Neuronal stem cell (in vitro differentiated cells): Measurements from ENCODE around the gene DDX27.

Experiments
- DNase-seq: peaks from one replicate; pipeline ENCODE4 v3.0.0-alpha.2; 2013; ENCODE audit warnings: low spot score
- H2AFZ ChIP-seq: one replicate; pipeline ENCODE4 v1.6.1; 2013; ENCODE audit warnings: mild to moderate bottlenecking, low read length, inconsistent platforms
- H2AK5ac ChIP-seq: 2 replicates; pipeline ENCODE4 v1.6.1; 2013; ENCODE audit warnings: low read depth, mild to moderate bottlenecking, inconsistent platforms, low read length, moderate library complexity, mixed read lengths
- H2BK120ac ChIP-seq: 2 replicates; pipeline ENCODE4 v1.6.1; 2013; ENCODE audit warnings: low read depth, mild to moderate bottlenecking, inconsistent platforms, low read length, moderate library complexity, mixed read lengths
- H2BK12ac ChIP-seq: one replicate; pipeline ENCODE4 v1.6.1; 2013; ENCODE audit warnings: low read length, inconsistent platforms
- H2BK15ac ChIP-seq: 2 replicates; pipeline ENCODE4 v1.6.1; 2013; ENCODE audit warnings: mild to moderate bottlenecking, low read length, inconsistent platforms, mixed read lengths
- H2BK5ac ChIP-seq: one replicate; pipeline ENCODE4 v1.6.1; 2013; ENCODE audit warnings: inconsistent platforms, mild to moderate bottlenecking, low read length, moderate library complexity
- H3K14ac ChIP-seq: one replicate; pipeline ENCODE4 v1.6.1; 2013; ENCODE audit warnings: low read length, inconsistent platforms
- H3K18ac ChIP-seq: 2 replicates; pipeline ENCODE4 v1.6.1; 2013; ENCODE audit warnings: low read length, inconsistent platforms
- H3K23ac ChIP-seq: 2 replicates; pipeline ENCODE4 v1.6.1; 2013; ENCODE audit warnings: low read depth, mild to moderate bottlenecking, mixed read lengths, low read length, inconsistent platforms; ENCODE audit not compliant: poor library complexity
- H3K27ac ChIP-seq: replicated peaks from 3 replicates; pipeline ENCODE4 v1.5.1; 2013; ENCODE audit warnings: low read length, inconsistent platforms
- H3K27me3 ChIP-seq, 3 experiments: 2 replicates each; pipeline ENCODE4 v1.6.1; 2013; ENCODE audit warnings: low read length in 3 of 3, mild to moderate bottlenecking in 2 of 3, inconsistent platforms in 1 of 3, low read depth in 1 of 3, mixed read lengths in 1 of 3, moderate library complexity in 1 of 3; ENCODE audit not compliant: control insufficient read depth in 3 of 3, insufficient read depth in 3 of 3
- H3K36me3 ChIP-seq, 2 donors: replicated peaks in 1 of 2; 2 replicates each; pipeline ENCODE4 v1.6.1; 2013; ENCODE audit warnings: low read length in 2 of 2; ENCODE audit not compliant: control insufficient read depth in 2 of 2, insufficient read depth in 2 of 2
- H3K4ac ChIP-seq: 2 replicates; pipeline ENCODE4 v1.6.1; 2013; ENCODE audit warnings: inconsistent platforms, mild to moderate bottlenecking, low read length, moderate library complexity
- H3K4me1 ChIP-seq, 2 donors: 1 replicate in 1 of 2; 2 replicates in 1 of 2; pipeline ENCODE4 v1.6.1; 2013; ENCODE audit warnings: low read length in 2 of 2, low read depth in 1 of 2; ENCODE audit not compliant: control insufficient read depth in 2 of 2, insufficient read depth in 1 of 2
- H3K4me2 ChIP-seq: one replicate; pipeline ENCODE4 v1.6.1; 2013; ENCODE audit warnings: mild to moderate bottlenecking, low read length, inconsistent platforms; ENCODE audit not compliant: insufficient read depth, poor library complexity, severe bottlenecking
- H3K4me3 ChIP-seq, 2 donors: 2 replicates each; pipeline ENCODE4 v1.5.1; 2013; ENCODE audit warnings: low read length in 2 of 2, mild to moderate bottlenecking in 2 of 2, inconsistent platforms in 1 of 2, moderate library complexity in 1 of 2
- H3K79me1 ChIP-seq: one replicate; pipeline ENCODE4 v1.6.1; 2013; ENCODE audit warnings: low read depth, mild to moderate bottlenecking, inconsistent platforms, low read length, moderate library complexity
- H3K9ac ChIP-seq: one replicate; pipeline ENCODE4 v1.6.1; 2013; ENCODE audit warnings: mild to moderate bottlenecking, low read depth, low read length, inconsistent platforms; ENCODE audit not compliant: poor library complexity
- H3K9me3 ChIP-seq, 2 donors: replicated peaks in 1 of 2; 2 replicates each; pipeline versions ENCODE3 to v1.6.1; 2013; ENCODE audit warnings: low read length in 2 of 2, mild to moderate bottlenecking in 2 of 2, inconsistent platforms in 1 of 2, low read depth in 1 of 2, mixed read lengths in 1 of 2, moderate library complexity in 1 of 2; ENCODE audit not compliant: control insufficient read depth in 2 of 2, insufficient read depth in 1 of 2
- H4K8ac ChIP-seq: one replicate; pipeline ENCODE4 v1.6.1; 2013; ENCODE audit warnings: low read depth, mild to moderate bottlenecking, inconsistent platforms, low read length, moderate library complexity
- H4K91ac ChIP-seq: one replicate; pipeline ENCODE4 v1.6.1; 2013; ENCODE audit warnings: low read length, low read depth, mild to moderate bottlenecking, inconsistent platforms; ENCODE audit not compliant: poor library complexity
- WGBS, 2 donors: extraction: QIAGEN DNeasy Blood & Tissue Kit; methylation state at CpG; one replicate each; pipeline ENCODE4 v1.1.7; 2013; ENCODE audit warnings: missing lambda C conversion rate in 2 of 2, mixed read lengths in 1 of 2; ENCODE audit not compliant: insufficient read length in 2 of 2, insufficient replicate concordance in 1 of 2; ENCODE audit errors: extremely low coverage in 2 of 2; 5-methylcytosine and 5-hydroxymethylcytosine counted together

The DDX27 gene

DNA sequence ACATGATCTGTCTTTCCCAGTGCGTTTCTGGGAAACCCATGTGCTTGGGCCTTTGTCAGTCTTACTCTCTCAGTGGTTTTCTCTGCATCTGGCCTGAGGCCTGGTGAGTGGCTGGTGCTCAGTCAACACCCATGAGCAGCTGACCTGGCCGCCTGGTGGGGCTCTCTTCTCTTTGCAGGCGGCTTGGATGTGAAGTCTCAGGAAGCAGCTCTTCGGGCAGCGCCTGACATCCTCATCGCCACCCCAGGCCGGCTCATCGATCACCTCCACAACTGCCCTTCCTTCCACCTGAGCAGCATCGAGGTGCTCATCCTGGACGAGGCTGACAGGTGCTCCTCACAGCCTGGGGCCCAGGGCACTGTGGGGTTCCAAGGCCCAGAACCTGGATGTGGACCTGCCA lies 10.8 kb downstream of the DDX27 start:
- H2AFZ ChIP-seq, result no peak overlapping the region
- H3K23ac ChIP-seq, result no peak overlapping the region
- H3K14ac ChIP-seq, result no peak overlapping the region
- H2BK120ac ChIP-seq, result no peak overlapping the region
- WGBS, 2 donors, result no CpG with 5 or more reads among the region's 10 CpGs
- no peak overlapping the region for H2BK12ac ChIP-seq
- no peak overlapping the region for H3K4me2 ChIP-seq
- no peak for DNase-seq
- H3K9me3 ChIP-seq, result no peaks in the 10 kb centered on the region
- H2BK15ac ChIP-seq, result no peak overlapping the region
- H3K79me1 ChIP-seq, result no peaks in the 10 kb centered on the region
- no peak overlapping the region for H3K4me3 ChIP-seq
- H4K8ac ChIP-seq, result no peak overlapping the region
- no peak overlapping the region for H4K91ac ChIP-seq
- H3K18ac ChIP-seq, result no peak overlapping the region
- H2AK5ac ChIP-seq, result no peak overlapping the region
- H3K27ac ChIP-seq, result no peak overlapping the region
- no peak overlapping the region for H2BK5ac ChIP-seq
- peaks cover 42 to 82% of the 10 kb centered on the region in 2 donors for H3K36me3 ChIP-seq
- H3K4me1 ChIP-seq, result no peaks in the 10 kb centered on the region
- no peak overlapping the region for H3K4ac ChIP-seq
- H3K27me3 ChIP-seq, result no peaks in the 10 kb centered on the region
- H3K9ac ChIP-seq, result no peak overlapping the region

DNA sequence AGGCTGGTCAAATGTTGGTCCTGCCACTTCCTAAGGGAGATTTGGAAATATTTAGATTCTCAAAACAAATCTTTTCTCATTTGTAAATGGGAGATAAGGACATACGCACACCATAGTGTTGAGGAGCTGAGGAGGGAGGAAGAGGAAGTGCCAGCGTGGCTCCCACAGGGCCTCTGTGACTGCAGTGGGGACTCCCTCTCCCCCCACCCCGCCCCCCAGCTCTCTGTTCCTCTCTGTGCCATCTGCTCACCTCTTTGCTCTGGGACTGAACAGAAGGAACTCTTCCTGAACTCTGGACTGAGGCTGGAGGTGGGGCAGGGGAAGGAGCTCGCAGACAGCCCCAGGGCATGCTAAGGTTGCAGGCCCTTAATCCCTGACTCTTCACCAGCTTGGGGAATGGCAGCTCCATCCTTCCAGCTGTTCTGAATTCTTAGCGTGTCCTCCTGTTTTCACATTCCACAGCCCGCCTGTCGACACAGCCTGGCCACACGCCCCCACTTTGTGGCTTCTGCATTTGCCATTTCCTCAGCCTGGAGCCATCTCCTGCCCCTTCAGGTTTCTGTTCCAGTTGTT lies 11.4 kb downstream of the DDX27 start:
- Histone ChIP-seq H3K4ac (no peak overlapping the region), H3K27ac (no peak overlapping the region), H4K91ac (no peak overlapping the region), H4K8ac (no peak overlapping the region), H3K14ac (no peak overlapping the region), H3K9me3 (no peaks in the 10 kb centered on the region), H3K23ac (no peak overlapping the region), H2BK15ac (no peak overlapping the region), H3K36me3 (peaks cover 43 to 83% of the 10 kb centered on the region in 2 donors), H3K4me2 (no peak overlapping the region), H2BK120ac (no peak overlapping the region), H3K4me3 (no peak overlapping the region), H2BK12ac (no peak overlapping the region), H3K9ac (peak overlapping the region; percentile 40), H2BK5ac (no peak overlapping the region), H3K27me3 (no peaks in the 10 kb centered on the region), H3K4me1 (no peaks in the 10 kb centered on the region), H2AFZ (no peak overlapping the region), H3K18ac (peak overlapping the region; percentile 38), H3K79me1 (no peaks in the 10 kb centered on the region), H2AK5ac (no peak overlapping the region)
- WGBS, 2 donors, result no CpG with 5 or more reads among the region's 8 CpGs
- no peak for DNase-seq

DNA sequence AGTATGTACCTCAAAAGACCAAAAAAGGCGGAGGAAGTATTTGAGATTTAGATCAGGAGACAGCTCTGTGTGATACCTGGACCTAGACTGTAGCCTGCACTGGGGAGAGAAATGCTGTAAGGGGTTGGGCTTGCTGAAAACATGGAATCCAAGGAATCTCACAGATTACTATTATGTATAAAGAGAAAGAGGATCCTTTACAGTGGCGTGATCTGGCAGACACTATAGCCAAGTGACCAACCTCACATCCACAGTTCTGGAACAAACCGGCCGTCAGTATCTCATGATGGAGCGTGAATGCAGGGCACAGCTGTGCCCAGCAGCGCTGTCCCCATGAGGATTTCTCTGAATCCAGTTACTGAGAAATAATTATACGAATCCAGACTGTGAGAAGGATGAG lies 12.3 kb downstream of the DDX27 start:
- no CpG with 5 or more reads among the region's 7 CpGs for WGBS, 2 donors
- H3K79me1 ChIP-seq, result no peaks in the 10 kb centered on the region
- H3K36me3 ChIP-seq, result peaks cover 40 to 81% of the 10 kb centered on the region in 2 donors
- no peak overlapping the region for H2AK5ac ChIP-seq
- DNase-seq, result no peak
- no peak overlapping the region for H3K23ac ChIP-seq
- H4K91ac ChIP-seq, result no peak overlapping the region
- H3K4me2 ChIP-seq, result no peak overlapping the region
- H3K9ac ChIP-seq, result no peak overlapping the region
- no peak overlapping the region for H4K8ac ChIP-seq
- no peak overlapping the region for H2BK120ac ChIP-seq
- H3K18ac ChIP-seq, result no peak overlapping the region
- H3K27me3 ChIP-seq, result no peaks in the 10 kb centered on the region
- H3K27ac ChIP-seq, result no peak overlapping the region
- H3K4ac ChIP-seq, result no peak overlapping the region
- H3K4me1 ChIP-seq, result peaks cover 0 to 2% of the 10 kb centered on the region in 2 donors
- H3K4me3 ChIP-seq, result no peak overlapping the region
- no peak overlapping the region for H3K14ac ChIP-seq
- no peak overlapping the region for H2AFZ ChIP-seq
- H2BK12ac ChIP-seq, result no peak overlapping the region
- no peaks in the 10 kb centered on the region for H3K9me3 ChIP-seq
- H2BK15ac ChIP-seq, result no peak overlapping the region
- no peak overlapping the region for H2BK5ac ChIP-seq

DNA sequence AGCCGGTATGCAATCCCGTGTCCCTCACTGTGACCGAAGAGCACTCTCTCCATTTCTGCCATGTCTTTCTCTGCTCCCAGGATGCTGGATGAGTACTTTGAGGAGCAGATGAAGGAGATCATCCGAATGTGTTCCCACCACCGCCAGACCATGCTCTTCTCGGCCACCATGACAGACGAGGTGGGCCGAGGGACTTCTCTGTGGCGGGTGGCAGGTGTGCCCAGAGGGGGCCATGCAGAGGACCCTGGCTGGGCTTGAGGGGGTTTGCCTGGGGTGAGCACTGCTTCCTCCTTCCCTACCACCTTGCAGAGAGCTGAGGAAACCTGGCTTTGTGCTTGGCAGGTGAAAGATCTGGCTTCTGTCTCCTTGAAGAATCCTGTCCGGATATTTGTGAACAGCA lies 14.0 kb downstream of the DDX27 start:
- Histone ChIP-seq H3K4me1 (peaks cover 0 to 4% of the 10 kb centered on the region in 2 donors), H4K8ac (no peak overlapping the region), H3K23ac (peak overlapping the region; percentile 14), H3K27me3 (no peaks in the 10 kb centered on the region), H3K4me2 (no peak overlapping the region), H3K9ac (no peak overlapping the region), H2BK12ac (no peak overlapping the region), H3K4me3 (no peak overlapping the region), H2AFZ (no peak overlapping the region), H3K9me3 (no peaks in the 10 kb centered on the region), H3K4ac (no peak overlapping the region), H3K36me3 (peaks cover 39 to 92% of the 10 kb centered on the region in 2 donors), H2AK5ac (no peak overlapping the region), H2BK120ac (no peak overlapping the region), H2BK5ac (no peak overlapping the region), H2BK15ac (no peak overlapping the region), H3K18ac (no peak overlapping the region), H4K91ac (no peak overlapping the region), H3K14ac (no peak overlapping the region), H3K79me1 (no peaks in the 10 kb centered on the region), H3K27ac (no peak overlapping the region)
- no CpG with 5 or more reads among the region's 10 CpGs for WGBS, 2 donors
- DNase-seq, result no peak
